Astrocyte (in vitro differentiated cells and primary cell): Measurements from ENCODE around the gene RUNDC1. TPM values are rescaled to one million over a fixed set of nuclear protein-coding genes. Genes with fewer than 3 reads are reported as not detected.

Experiments
- DNase-seq: peaks from one replicate; pipeline ENCODE4 v3.0.0-alpha.2; 2010; ENCODE audit warnings: low read depth
- FAIRE-seq: peaks from 2 replicates; lab custom pipeline; 2011; peaks lifted over from hg19 to GRCh38; lab: Jason Lieb, UNC
- H2AFZ ChIP-seq: 2 replicates; pipeline ENCODE4 v1.6.0; 2012; ENCODE audit warnings: low read depth, low read length, inconsistent platforms
- H3K27ac ChIP-seq: 2 replicates; pipeline ENCODE4 v1.5.1; 2011; ENCODE audit warnings: low read depth, low read length, inconsistent platforms
- H3K27me3 ChIP-seq: 2 replicates; pipeline ENCODE4 v1.6.0; 2011; ENCODE audit warnings: low read length, inconsistent platforms; ENCODE audit not compliant: insufficient read depth
- H3K36me3 ChIP-seq: 2 replicates; pipeline ENCODE4 v1.5.1; 2011; ENCODE audit warnings: low read length, inconsistent platforms; ENCODE audit not compliant: insufficient read depth
- H3K4me1 ChIP-seq: 2 replicates; pipeline ENCODE4 v1.5.1; 2011; ENCODE audit warnings: low read length, inconsistent platforms; ENCODE audit not compliant: insufficient read depth
- H3K4me2 ChIP-seq: 2 replicates; pipeline ENCODE4 v1.6.0; 2012; ENCODE audit warnings: low read length, inconsistent platforms
- H3K4me3 ChIP-seq: 2 replicates; pipeline ENCODE4 v1.5.1; 2011; ENCODE audit warnings: low read depth, mild to moderate bottlenecking, low read length, inconsistent platforms; ENCODE audit not compliant: insufficient read depth
- H3K79me2 ChIP-seq: 2 replicates; pipeline ENCODE4 v1.6.0; 2012; ENCODE audit warnings: mild to moderate bottlenecking, low read length, inconsistent platforms; ENCODE audit not compliant: insufficient read depth
- H3K9ac ChIP-seq: 2 replicates; pipeline ENCODE4 v1.6.0; 2012; ENCODE audit warnings: mild to moderate bottlenecking, low read length, inconsistent platforms
- H3K9me3 ChIP-seq: 2 replicates; pipeline ENCODE4 v1.5.1; 2012; ENCODE audit warnings: low read depth, mild to moderate bottlenecking, low read length, inconsistent platforms; ENCODE audit not compliant: insufficient read depth
- H4K20me1 ChIP-seq: 2 replicates; pipeline ENCODE4 v1.6.0; 2012; ENCODE audit warnings: low read length, inconsistent platforms; ENCODE audit not compliant: insufficient read depth
- H3K27ac Mint-ChIP-seq: one replicate; pipeline ENCODE4 v1.8.0; 2021; ENCODE audit warnings: mild to moderate bottlenecking, mixed read lengths; ENCODE audit not compliant: unreplicated experiment
- H3K27me3 Mint-ChIP-seq: one replicate; pipeline ENCODE4 v1.8.0; 2021; ENCODE audit warnings: low read depth, mixed read lengths; ENCODE audit not compliant: unreplicated experiment
- H3K36me3 Mint-ChIP-seq: one replicate; pipeline ENCODE4 v1.8.0; 2021; ENCODE audit warnings: low read depth, mixed read lengths; ENCODE audit not compliant: unreplicated experiment
- H3K4me1 Mint-ChIP-seq: one replicate; pipeline ENCODE4 v1.8.0; 2021; ENCODE audit warnings: low read depth, mixed read lengths; ENCODE audit not compliant: unreplicated experiment
- H3K4me3 Mint-ChIP-seq: one replicate; pipeline ENCODE4 v1.8.0; 2021; ENCODE audit warnings: mild to moderate bottlenecking, moderate library complexity, mixed read lengths; ENCODE audit not compliant: unreplicated experiment
- H3K9me3 Mint-ChIP-seq: one replicate; pipeline ENCODE4 v1.8.0; 2021; ENCODE audit warnings: mild to moderate bottlenecking, mixed read lengths; ENCODE audit not compliant: unreplicated experiment
- EZH2 ChIP-seq: IDR thresholded peaks from 2 replicates; pipeline ENCODE4 v1.6.1; 2012; ENCODE audit warnings: mild to moderate bottlenecking, low read length, inconsistent platforms; ENCODE audit not compliant: insufficient read depth
- total RNA-seq: library from RNA; stranded (reverse); gene quantifications from 2 replicates; pipeline ENCODE4 v1.2.1, GENCODE V29; 2021
- TF ChIP-seq, protein P1 (sequence below): IDR thresholded peaks from 2 replicates; pipeline ENCODE4 v1.5.1; 2011; ENCODE audit warnings: low read depth, mild to moderate bottlenecking, inconsistent platforms, low read length, moderate library complexity; ENCODE audit not compliant: insufficient read depth

RUNDC1 gene
- total RNA-seq, 1 donor from 2014 or later: 13.8 TPM

DNA sequence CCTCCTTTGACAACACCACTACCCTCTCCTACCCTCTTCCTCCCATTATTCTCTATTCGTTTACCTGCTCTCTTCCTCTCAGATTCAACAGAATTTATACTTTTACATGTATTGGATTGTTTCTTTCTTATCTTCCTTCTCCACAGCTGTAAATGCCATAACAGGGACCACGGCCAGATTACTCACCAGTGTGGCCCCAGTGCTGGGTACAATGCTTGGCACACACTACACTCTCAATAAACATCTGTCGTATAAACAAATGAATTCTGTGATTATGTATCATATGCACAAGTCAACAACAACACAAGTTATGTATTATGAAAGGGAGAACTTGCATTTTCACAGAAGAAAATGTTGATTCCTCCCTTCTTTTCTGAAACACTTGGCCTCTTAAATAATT, 36.2 kb upstream of the RUNDC1 start:
- Histone ChIP-seq H3K79me2 (no peaks in the 10 kb centered on the region), H3K4me3 (no peak overlapping the region), H3K9me3 (no peaks in the 10 kb centered on the region), H3K27ac (no peak overlapping the region), H2AFZ (no peak overlapping the region), H4K20me1 (no peaks in the 10 kb centered on the region), H3K4me1 (no peaks in the 10 kb centered on the region), H3K9ac (no peak overlapping the region), H3K4me2 (no peak overlapping the region), H3K36me3 (no peaks in the 10 kb centered on the region), H3K27me3 (peaks cover 4% of the 10 kb centered on the region)
- Mint-ChIP-seq H3K27me3 (peaks cover 6% of the 10 kb centered on the region), H3K27ac (no peak overlapping the region), H3K36me3 (no peaks in the 10 kb centered on the region), H3K9me3 (no peaks in the 10 kb centered on the region), H3K4me3 (no peak overlapping the region), H3K4me1 (no peaks in the 10 kb centered on the region)
- no peak for TF ChIP-seq EZH2
- TF ChIP-seq, protein P1, sequence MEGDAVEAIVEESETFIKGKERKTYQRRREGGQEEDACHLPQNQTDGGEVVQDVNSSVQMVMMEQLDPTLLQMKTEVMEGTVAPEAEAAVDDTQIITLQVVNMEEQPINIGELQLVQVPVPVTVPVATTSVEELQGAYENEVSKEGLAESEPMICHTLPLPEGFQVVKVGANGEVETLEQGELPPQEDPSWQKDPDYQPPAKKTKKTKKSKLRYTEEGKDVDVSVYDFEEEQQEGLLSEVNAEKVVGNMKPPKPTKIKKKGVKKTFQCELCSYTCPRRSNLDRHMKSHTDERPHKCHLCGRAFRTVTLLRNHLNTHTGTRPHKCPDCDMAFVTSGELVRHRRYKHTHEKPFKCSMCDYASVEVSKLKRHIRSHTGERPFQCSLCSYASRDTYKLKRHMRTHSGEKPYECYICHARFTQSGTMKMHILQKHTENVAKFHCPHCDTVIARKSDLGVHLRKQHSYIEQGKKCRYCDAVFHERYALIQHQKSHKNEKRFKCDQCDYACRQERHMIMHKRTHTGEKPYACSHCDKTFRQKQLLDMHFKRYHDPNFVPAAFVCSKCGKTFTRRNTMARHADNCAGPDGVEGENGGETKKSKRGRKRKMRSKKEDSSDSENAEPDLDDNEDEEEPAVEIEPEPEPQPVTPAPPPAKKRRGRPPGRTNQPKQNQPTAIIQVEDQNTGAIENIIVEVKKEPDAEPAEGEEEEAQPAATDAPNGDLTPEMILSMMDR: no peak
- DNase-seq (no peak), FAIRE-seq (no peak)

DNA sequence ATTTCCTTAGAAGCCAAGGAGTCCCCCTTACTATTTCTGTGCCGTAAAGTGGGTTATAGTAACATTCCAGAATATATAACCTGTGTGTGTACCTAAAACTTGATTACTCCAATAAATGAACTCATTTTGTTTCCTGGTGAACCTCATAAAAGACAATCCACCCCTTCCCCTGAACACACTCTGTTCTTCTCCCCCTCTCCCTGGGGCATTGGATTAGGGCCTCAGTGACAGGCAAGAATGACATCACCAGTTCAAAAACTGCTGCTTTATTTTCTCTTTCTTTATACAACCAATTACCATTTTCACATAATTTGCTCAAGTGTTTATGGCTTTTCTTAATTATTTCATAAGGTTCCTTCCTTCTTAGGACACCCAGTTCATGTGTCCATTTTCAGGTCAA, 33.6 kb upstream of the RUNDC1 start:
- no peaks in the 10 kb centered on the region for H3K4me1 ChIP-seq
- H3K79me2 ChIP-seq: no peaks in the 10 kb centered on the region
- H3K9me3 Mint-ChIP-seq: no peaks in the 10 kb centered on the region
- H3K4me2 ChIP-seq: no peak overlapping the region
- H3K27ac ChIP-seq: no peak overlapping the region
- peaks cover 4% of the 10 kb centered on the region for H4K20me1 ChIP-seq
- no peak for FAIRE-seq
- peaks cover 11% of the 10 kb centered on the region for H3K36me3 Mint-ChIP-seq
- no peaks in the 10 kb centered on the region for H3K27me3 Mint-ChIP-seq
- H3K4me3 ChIP-seq: no peak overlapping the region
- no peak overlapping the region for H3K4me3 Mint-ChIP-seq
- no peak for TF ChIP-seq EZH2
- TF ChIP-seq, protein P1: no peak
- DNase-seq: no peak
- H3K27ac Mint-ChIP-seq: no peak overlapping the region
- H2AFZ ChIP-seq: no peak overlapping the region
- peaks cover 7% of the 10 kb centered on the region for H3K36me3 ChIP-seq
- H3K4me1 Mint-ChIP-seq: no peaks in the 10 kb centered on the region
- no peaks in the 10 kb centered on the region for H3K9me3 ChIP-seq
- H3K9ac ChIP-seq: no peak overlapping the region
- no peaks in the 10 kb centered on the region for H3K27me3 ChIP-seq

DNA sequence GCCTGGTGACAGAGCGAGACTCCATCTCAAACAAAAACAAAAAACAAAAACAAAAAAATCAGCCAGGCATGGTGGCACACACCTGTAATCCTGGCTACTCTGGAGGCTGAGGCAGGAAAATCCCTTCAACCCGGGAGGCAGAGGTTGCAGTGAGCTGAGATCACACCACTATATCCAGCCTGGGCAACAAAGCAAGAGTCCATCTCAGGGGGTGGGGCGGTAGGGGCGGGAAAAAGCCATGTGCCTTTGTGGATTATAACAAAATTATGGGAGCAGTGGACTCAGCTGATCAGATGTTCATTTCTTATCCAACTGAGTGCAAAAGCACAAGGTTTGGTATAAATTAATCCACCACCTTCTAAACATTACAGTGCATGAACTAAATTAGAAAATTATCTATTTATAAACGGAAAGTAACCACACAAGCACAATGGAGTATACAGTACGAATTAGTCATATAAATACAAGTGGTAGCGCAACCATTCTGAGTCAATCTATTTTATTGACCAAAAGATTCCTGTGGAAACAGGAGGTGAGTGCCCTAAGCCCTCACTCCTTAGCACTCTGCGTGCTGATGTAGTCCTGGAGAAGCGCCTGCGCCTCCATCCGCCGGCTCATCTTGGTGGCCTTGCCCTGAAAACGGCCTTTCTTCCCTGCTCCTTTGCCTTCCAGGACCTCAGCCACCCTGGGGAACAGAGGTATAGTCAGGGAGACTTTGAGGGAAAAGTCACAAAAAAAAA, 30.2 kb upstream of the RUNDC1 start:
- Mint-ChIP-seq H3K4me3 (no peak overlapping the region), H3K27ac (no peak overlapping the region), H3K9me3 (no peaks in the 10 kb centered on the region), H3K4me1 (no peaks in the 10 kb centered on the region), H3K27me3 (no peaks in the 10 kb centered on the region), H3K36me3 (peaks cover 30% of the 10 kb centered on the region)
- no peak overlapping the region for H2AFZ ChIP-seq
- no peak overlapping the region for H3K4me2 ChIP-seq
- no peaks in the 10 kb centered on the region for H3K79me2 ChIP-seq
- H3K9me3 ChIP-seq: no peaks in the 10 kb centered on the region
- peaks cover 26% of the 10 kb centered on the region for H3K36me3 ChIP-seq
- no peaks in the 10 kb centered on the region for H3K27me3 ChIP-seq
- peak; percentile 36 for DNase-seq
- TF ChIP-seq, protein P1: no peak
- no peak for TF ChIP-seq EZH2
- FAIRE-seq: no peak
- no peak overlapping the region for H3K27ac ChIP-seq
- no peak overlapping the region for H3K9ac ChIP-seq
- no peaks in the 10 kb centered on the region for H3K4me1 ChIP-seq
- H3K4me3 ChIP-seq: no peak overlapping the region
- H4K20me1 ChIP-seq: peaks cover 14% of the 10 kb centered on the region
